H1 (cell line): ENCODE measurements around the gene CSNK2A3. TPM values are rescaled to one million over a fixed set of nuclear protein-coding genes. Genes with fewer than 3 reads are reported as not detected.

Experiments
- CTCF ChIA-PET: fragments of 300-600 bp; sonication (Branson Sonifier 250); formaldehyde crosslinking; loops from one replicate; lab custom pipeline; 2021; ENCODE audit not compliant: partially characterized antibody; lab: Charles Lee
- POLR2A ChIA-PET: fragments of 300-600 bp; sonication (Branson Sonifier 250); formaldehyde crosslinking; loops from one replicate; lab custom pipeline; 2021; ENCODE audit warnings: inconsistent platforms; ENCODE audit not compliant: partially characterized antibody; lab: Charles Lee
- DNase-seq, 2 experiments: peaks; one replicate each; pipeline versions ENCODE4 v3.0.0 to v3.0.0-alpha.2; 2010 to 2022; ENCODE audit warnings: low spot score in 2 of 2, low read depth in 1 of 2, mixed read lengths in 1 of 2
- FAIRE-seq: peaks from 2 replicates; lab custom pipeline; 2011; peaks lifted over from hg19 to GRCh38; lab: Jason Lieb, UNC
- H2AFZ ChIP-seq: 2 replicates; pipeline ENCODE4 v1.8.1; 2012; ENCODE audit warnings: low read length, inconsistent platforms
- H2AK5ac ChIP-seq: 2 replicates; pipeline ENCODE4 v1.6.1; 2013; ENCODE audit warnings: low read depth, low read length
- H2BK120ac ChIP-seq: replicated peaks from 2 replicates; pipeline ENCODE3; 2013; ENCODE audit warnings: low read depth, low read length, inconsistent platforms
- H2BK12ac ChIP-seq: 2 replicates; pipeline ENCODE4 v1.6.1; 2013; ENCODE audit warnings: low read depth, low read length
- H2BK15ac ChIP-seq: 2 replicates; pipeline ENCODE4 v1.6.1; 2013; ENCODE audit warnings: low read length
- H2BK20ac ChIP-seq: 2 replicates; pipeline ENCODE4 v1.6.1; 2013; ENCODE audit warnings: low read length
- H2BK5ac ChIP-seq: 2 replicates; pipeline ENCODE4 v1.6.1; 2013; ENCODE audit warnings: low read depth, low read length
- H3K14ac ChIP-seq: 2 replicates; pipeline ENCODE4 v1.6.1; 2013; ENCODE audit warnings: inconsistent platforms; ENCODE audit not compliant: insufficient read length
- H3K18ac ChIP-seq: 2 replicates; pipeline ENCODE4 v1.6.1; 2013; ENCODE audit warnings: low read length; ENCODE audit errors: extremely low read depth
- H3K23ac ChIP-seq: 2 replicates; pipeline ENCODE4 v1.6.1; 2013; ENCODE audit warnings: inconsistent platforms; ENCODE audit not compliant: insufficient read length
- H3K23me2 ChIP-seq: 2 replicates; pipeline ENCODE4 v1.6.1; 2013; ENCODE audit warnings: low read depth, low read length
- H3K27ac ChIP-seq: 2 replicates; pipeline ENCODE4 v1.6.1; 2011; ENCODE audit warnings: low read depth, low read length, inconsistent platforms
- H3K27me3 ChIP-seq, 4 experiments: replicated peaks in 1 of 4; 1 replicate in 1 of 4; 2 replicates in 3 of 4; pipeline versions ENCODE4 v1.6.1 to v1.8.1; 2011 to 2013; ENCODE audit warnings: low read length in 3 of 4, mild to moderate bottlenecking in 3 of 4, inconsistent platforms in 2 of 4, mixed read lengths in 2 of 4, moderate library complexity in 1 of 4; ENCODE audit not compliant: control insufficient read depth in 3 of 4, insufficient read depth in 3 of 4; ENCODE audit errors: extremely low read depth in 1 of 4
- H3K36me3 ChIP-seq, 4 experiments: 2 replicates each; pipeline versions ENCODE4 v1.6.1 to v1.8.1; 2011 to 2013; ENCODE audit warnings: mild to moderate bottlenecking in 4 of 4, low read length in 3 of 4, moderate library complexity in 2 of 4, control low read depth in 1 of 4, inconsistent platforms in 1 of 4; ENCODE audit not compliant: insufficient read depth in 4 of 4, control insufficient read depth in 2 of 4
- H3K4ac ChIP-seq: replicated peaks from 2 replicates; pipeline ENCODE3; 2013; ENCODE audit warnings: low read length, low read depth, mixed read lengths, inconsistent platforms; ENCODE audit not compliant: insufficient read length
- H3K4me1 ChIP-seq, 4 experiments: replicated peaks in 1 of 4; 1 replicate in 1 of 4; 2 replicates in 3 of 4; pipeline versions ENCODE4 v1.6.1 to v1.8.1; 2011 to 2013; ENCODE audit warnings: low read length in 3 of 4, inconsistent platforms in 2 of 4, mixed read lengths in 1 of 4; ENCODE audit not compliant: insufficient read depth in 4 of 4, control insufficient read depth in 3 of 4
- H3K4me2 ChIP-seq, 2 experiments: 2 replicates each; pipeline versions ENCODE4 v1.6.1 to v1.8.1; 2011 to 2013; ENCODE audit warnings: low read depth in 2 of 2, low read length in 2 of 2, control low read depth in 1 of 2, inconsistent platforms in 1 of 2, mild to moderate bottlenecking in 1 of 2; ENCODE audit not compliant: insufficient read depth in 1 of 2
- H3K4me3 ChIP-seq, 4 experiments: fragments of 200-600, 300-600 bp in 1 of 4; sonication (generic), shearing (Covaris generic), sonication (Bioruptor Twin) in 1 of 4; 2 replicates each; pipeline versions ENCODE4 v1.5.1 to v1.8.1; 2011 to 2016; ENCODE audit warnings: low read length in 4 of 4, low read depth in 3 of 4, control low read depth in 2 of 4, inconsistent platforms in 2 of 4, mild to moderate bottlenecking in 2 of 4, mixed read lengths in 1 of 4, moderate library complexity in 1 of 4; ENCODE audit not compliant: insufficient read depth in 2 of 4; ENCODE audit errors: extremely low read depth in 1 of 4
- H3K56ac ChIP-seq: replicated peaks from 2 replicates; pipeline ENCODE3; 2013; ENCODE audit warnings: low read depth, mild to moderate bottlenecking, mixed read lengths, low read length, inconsistent platforms; ENCODE audit not compliant: insufficient read length
- H3K79me1 ChIP-seq: 2 replicates; pipeline ENCODE4 v1.6.1; 2013; ENCODE audit warnings: low read depth, low read length, control low read depth
- H3K79me2 ChIP-seq, 2 experiments: 2 replicates each; pipeline versions ENCODE4 v1.6.1 to v1.8.1; 2012 to 2013; ENCODE audit warnings: low read length in 2 of 2, mild to moderate bottlenecking in 2 of 2, inconsistent platforms in 1 of 2; ENCODE audit not compliant: insufficient read depth in 2 of 2, control insufficient read depth in 1 of 2
- H3K9ac ChIP-seq, 4 experiments: replicated peaks in 1 of 4; 1 replicate in 1 of 4; 2 replicates in 3 of 4; pipeline versions ENCODE4 v1.6.1 to v1.8.1; 2011 to 2013; ENCODE audit warnings: low read depth in 3 of 4, low read length in 3 of 4, control low read depth in 2 of 4, mild to moderate bottlenecking in 2 of 4, moderate library complexity in 2 of 4, inconsistent platforms in 1 of 4; ENCODE audit errors: extremely low read depth in 1 of 4
- H3K9me3 ChIP-seq, 2 experiments: 2 replicates each; pipeline versions ENCODE4 v1.6.1 to v1.8.1; 2012 to 2013; ENCODE audit warnings: mild to moderate bottlenecking in 2 of 2, moderate library complexity in 2 of 2, control low read depth in 1 of 2, inconsistent platforms in 1 of 2, low read depth in 1 of 2, low read length in 1 of 2, mixed read lengths in 1 of 2; ENCODE audit not compliant: insufficient read depth in 2 of 2
- H4K20me1 ChIP-seq, 2 experiments: replicated peaks in 1 of 2; 2 replicates each; pipeline versions ENCODE3 to v1.8.1; 2011 to 2013; ENCODE audit warnings: inconsistent platforms in 2 of 2, low read length in 2 of 2, mild to moderate bottlenecking in 1 of 2; ENCODE audit not compliant: insufficient read depth in 2 of 2, control insufficient read depth in 1 of 2
- H4K5ac ChIP-seq: 2 replicates; pipeline ENCODE4 v1.6.1; 2013; ENCODE audit warnings: low read length, low read depth, mixed read lengths, inconsistent platforms; ENCODE audit not compliant: insufficient read length
- H4K8ac ChIP-seq: 2 replicates; pipeline ENCODE4 v1.8.0; 2013; ENCODE audit warnings: mild to moderate bottlenecking, moderate library complexity, low read length, inconsistent platforms; ENCODE audit not compliant: insufficient read depth; ENCODE audit errors: extremely low read depth
- H4K91ac ChIP-seq: replicated peaks from 2 replicates; pipeline ENCODE3; 2013; ENCODE audit warnings: low read length, mixed read lengths, inconsistent platforms; ENCODE audit not compliant: insufficient read length
- BCL11A ChIP-seq, 2 experiments: IDR thresholded peaks; one replicate each; pipeline ENCODE4 v1.6.1; 2011; ENCODE audit warnings: low read depth in 2 of 2, low read length in 2 of 2, mild to moderate bottlenecking in 2 of 2
- CHD2 ChIP-seq: IDR thresholded peaks from 2 replicates; pipeline ENCODE4 v1.6.1; 2012; ENCODE audit warnings: low read length, improper control_type of control experiment
- KDM1A ChIP-seq: fragments of 200-600, 300-600 bp; sonication (generic); IDR thresholded peaks from 2 replicates; pipeline ENCODE4 v1.7.1; 2016; ENCODE audit warnings: mild to moderate bottlenecking, low read length, borderline replicate concordance
- PHF8 ChIP-seq: fragments of 200-600 bp; sonication (generic); conservative IDR thresholded peaks from 2 replicates; pipeline ENCODE4 v1.7.1; 2012; ENCODE audit warnings: low read depth, mild to moderate bottlenecking, inconsistent platforms, low read length, moderate library complexity
- POLR2AphosphoS5 ChIP-seq: IDR thresholded peaks from 2 replicates; pipeline ENCODE4 v1.6.1; 2011; ENCODE audit warnings: low read depth, low read length
- RNF2 ChIP-seq: fragments of 200-900, 300-1000 bp; sonication (generic); IDR thresholded peaks from 2 replicates; pipeline ENCODE4 v1.7.1; 2016; ENCODE audit warnings: borderline replicate concordance, low read depth, mild to moderate bottlenecking, antibody characterized with exemption, low read length; ENCODE audit not compliant: poor library complexity, severe bottlenecking; ENCODE audit errors: missing control alignments
- RXRA ChIP-seq: IDR thresholded peaks from 2 replicates; pipeline ENCODE4 v1.6.1; 2011; ENCODE audit warnings: low read depth, mild to moderate bottlenecking, low read length, moderate library complexity; ENCODE audit not compliant: insufficient read depth
- SIN3A ChIP-seq, 2 experiments: IDR thresholded peaks in 1 of 2; conservative IDR thresholded peaks in 1 of 2; 2 replicates each; pipeline ENCODE4 v1.6.1; 2011 to 2012; ENCODE audit warnings: low read length in 2 of 2, improper control_type of control experiment in 1 of 2, low read depth in 1 of 2, mild to moderate bottlenecking in 1 of 2
- SP2 ChIP-seq: IDR thresholded peaks from 2 replicates; pipeline ENCODE4 v1.6.1; 2012; ENCODE audit warnings: mild to moderate bottlenecking, low read length, inconsistent platforms
- TAF7 ChIP-seq: optimal IDR thresholded peaks from 2 replicates; pipeline ENCODE3; 2011; ENCODE audit warnings: low read depth, mild to moderate bottlenecking, inconsistent platforms, low read length, moderate library complexity, borderline replicate concordance
- YY1 ChIP-seq: IDR thresholded peaks from 2 replicates; pipeline ENCODE4 v1.6.1; 2011; ENCODE audit warnings: low read depth, mild to moderate bottlenecking, low read length
- WGBS, 2 experiments: shearing (Covaris generic) in 1 of 2; methylation state at CpG; one replicate each; pipeline versions ENCODE4 v1.1.6 to v1.1.7; 2013 to 2015; ENCODE audit warnings: low lambda C conversion rate in 2 of 2, mixed read lengths in 2 of 2, inconsistent platforms in 1 of 2, low coverage in 1 of 2, missing lambda C conversion rate in 1 of 2; ENCODE audit not compliant: insufficient replicate concordance in 2 of 2, insufficient coverage in 1 of 2, insufficient read length in 1 of 2; ENCODE audit errors: extremely low coverage in 1 of 2, missing lambda C conversion rate in 1 of 2; 5-methylcytosine and 5-hydroxymethylcytosine counted together
- polyA plus RNA-seq, 7 experiments: library from polyadenylated mRNA; depleted of rRNA in 3 of 7; stranded (reverse) in 5 of 7; unstranded in 2 of 7; fragments of >200 nt in 5 of 7; fragments of 200-250 nt in 2 of 7; gene quantifications; 1 replicate in 5 of 7; 2 replicates in 1 of 7; 4 replicates in 1 of 7; pipeline versions ENCODE4 v1.2.1 to v1.2.3, GENCODE V29; 2011 to 2013; ENCODE audit warnings: missing spikeins in 2 of 7, mixed read lengths in 2 of 7
- total RNA-seq: library from RNA; stranded (reverse); fragmentation: NEBNext Ultra II Directional; extraction: Animal tissue kit (Norgen Biotek cat#: 25700); gene quantifications from 2 replicates; pipeline ENCODE4 v1.2.1, GENCODE V29; 2021

Gene CSNK2A3
- total and polyA plus RNA-seq, 2 of the 8 experiments (the other 6 are each of a cell fraction or from before 2014, with no cell fraction given) = 0.69 to 1.0 TPM

GRCh38 chr11:11334607-11335006 is 18.4 kb downstream of the CSNK2A3 start:
- no peak overlapping the region for H2AFZ ChIP-seq
- H2BK12ac ChIP-seq = no peak overlapping the region
- H3K79me2 ChIP-seq = no peaks in the 10 kb centered on the region
- H2AK5ac ChIP-seq = no peak overlapping the region
- no peaks in the 10 kb centered on the region for H3K9me3 ChIP-seq
- no peak overlapping the region for H3K4me2 ChIP-seq
- no peaks in the 10 kb centered on the region for H4K20me1 ChIP-seq
- H2BK5ac ChIP-seq = no peak overlapping the region
- TF ChIP-seq BCL11A (IDR thresholded peaks at IDR 0.05; ENCODE audit: low read depth in 2 of 2, low read length in 2 of 2) (no peak), RNF2 (no peak), PHF8 (no peak), YY1 (no peak), RXRA (no peak), SP2 (no peak), POLR2AphosphoS5 (no peak), KDM1A (no peak), SIN3A (conservative IDR thresholded peaks at IDR 0.05 in 1 of 2, IDR thresholded peaks at IDR 0.05 in 1 of 2; ENCODE audit: low read depth in 1 of 2, low read length in 2 of 2) (no peak), TAF7 (no peak), CHD2 (no peak)
- H2BK120ac ChIP-seq = no peak overlapping the region
- no peak for FAIRE-seq
- no peak overlapping the region for H3K4ac ChIP-seq
- H2BK20ac ChIP-seq = no peak overlapping the region
- no peak overlapping the region for H4K8ac ChIP-seq
- ChIA-PET POLR2A (no interaction called here), CTCF (interaction anchor here (1.4 to 1.6 kb wide), 3 partner anchors 10 to 453 kb away, joined by 3 to 6 read pairs (median 5); no protein-coding TSS in a partner anchor)
- H3K23ac ChIP-seq = no peak overlapping the region
- H3K27ac ChIP-seq = no peak overlapping the region
- H3K27me3 ChIP-seq = no peaks in the 10 kb centered on the region
- no peak overlapping the region for H2BK15ac ChIP-seq
- H3K18ac ChIP-seq = no peak overlapping the region
- no peak overlapping the region for H4K5ac ChIP-seq
- H3K36me3 ChIP-seq = no peaks in the 10 kb centered on the region
- no peak overlapping the region for H3K56ac ChIP-seq
- no peaks in the 10 kb centered on the region for H3K23me2 ChIP-seq
- no peaks in the 10 kb centered on the region for H3K79me1 ChIP-seq
- no peak for DNase-seq
- peaks cover 0 to 3% (median under 1%) of the 10 kb centered on the region in 4 experiments; a peak in 3 of 7 replicates for H3K4me1 ChIP-seq
- no peak overlapping the region for H3K4me3 ChIP-seq
- no peak overlapping the region for H3K14ac ChIP-seq
- no peak overlapping the region for H4K91ac ChIP-seq
- no peak overlapping the region for H3K9ac ChIP-seq
- WGBS, 2 experiments = 81% methylated on average over 4 of the region's 4 CpGs; no CpG with 5 or more reads in 1 of the 2 experiments
